ENCODE data around the gene CBX8. TPM values are rescaled to one million over a fixed set of nuclear protein-coding genes. Genes with fewer than 3 reads are reported as not detected.
A peak's percentile ranks its signal among the peaks of the same experiment; 100 is the strongest.

CBX8 gene
- total and polyA plus RNA-seq, 2 experiments from 2014 or later, result 6.5 to 8.6 TPM

- H3K27ac ChIP-seq, result peak overlapping the region; percentile 99
- H3K79me2 ChIP-seq, result peaks cover 43% of the 10 kb centered on the region
- DNase-seq (ENCODE audit: low spot score), result no peak
- H4K20me1 ChIP-seq (ENCODE audit: insufficient read depth, poor library complexity, severe bottlenecking), result peaks cover 54% of the 10 kb centered on the region
- TF ChIP-seq EZH2 (IDR thresholded peaks at IDR 0.05; ENCODE audit: borderline replicate concordance) (no peak), EZH2phosphoT487 (IDR thresholded peaks at IDR 0.05; ENCODE audit: low read depth, severe bottlenecking, unreplicated experiment) (no peak)
- TF ChIP-seq, protein P1, sequence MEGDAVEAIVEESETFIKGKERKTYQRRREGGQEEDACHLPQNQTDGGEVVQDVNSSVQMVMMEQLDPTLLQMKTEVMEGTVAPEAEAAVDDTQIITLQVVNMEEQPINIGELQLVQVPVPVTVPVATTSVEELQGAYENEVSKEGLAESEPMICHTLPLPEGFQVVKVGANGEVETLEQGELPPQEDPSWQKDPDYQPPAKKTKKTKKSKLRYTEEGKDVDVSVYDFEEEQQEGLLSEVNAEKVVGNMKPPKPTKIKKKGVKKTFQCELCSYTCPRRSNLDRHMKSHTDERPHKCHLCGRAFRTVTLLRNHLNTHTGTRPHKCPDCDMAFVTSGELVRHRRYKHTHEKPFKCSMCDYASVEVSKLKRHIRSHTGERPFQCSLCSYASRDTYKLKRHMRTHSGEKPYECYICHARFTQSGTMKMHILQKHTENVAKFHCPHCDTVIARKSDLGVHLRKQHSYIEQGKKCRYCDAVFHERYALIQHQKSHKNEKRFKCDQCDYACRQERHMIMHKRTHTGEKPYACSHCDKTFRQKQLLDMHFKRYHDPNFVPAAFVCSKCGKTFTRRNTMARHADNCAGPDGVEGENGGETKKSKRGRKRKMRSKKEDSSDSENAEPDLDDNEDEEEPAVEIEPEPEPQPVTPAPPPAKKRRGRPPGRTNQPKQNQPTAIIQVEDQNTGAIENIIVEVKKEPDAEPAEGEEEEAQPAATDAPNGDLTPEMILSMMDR (IDR thresholded peaks at IDR 0.05; ENCODE audit: poor library complexity), result no peak
- 3% methylated on average over 25 of the region's 30 CpGs for WGBS (ENCODE audit: low lambda C conversion rate, missing lambda C conversion rate)
- peak overlapping the region; percentile 97 for H3K4me2 ChIP-seq
- H3K27me3 ChIP-seq, result peaks cover 33% of the 10 kb centered on the region
- peaks cover 57% of the 10 kb centered on the region for H3K4me1 ChIP-seq (ENCODE audit: insufficient read depth)
- peak overlapping the region; percentile 1 for H2AFZ ChIP-seq
- H3K36me3 ChIP-seq (replicated peaks; ENCODE audit: insufficient read depth, low read depth), result no peaks in the 10 kb centered on the region
- peak overlapping the region; percentile 85 for H3K4me3 ChIP-seq
- no peaks in the 10 kb centered on the region for H3K9me3 ChIP-seq (ENCODE audit: low read depth)
- H3K9me2 ChIP-seq (replicated peaks; ENCODE audit: insufficient read depth), result no peaks in the 10 kb centered on the region
Observed at GRCh38 chr17:79837888-79838521, 41.1 kb upstream of the CBX8 start.

DNA sequence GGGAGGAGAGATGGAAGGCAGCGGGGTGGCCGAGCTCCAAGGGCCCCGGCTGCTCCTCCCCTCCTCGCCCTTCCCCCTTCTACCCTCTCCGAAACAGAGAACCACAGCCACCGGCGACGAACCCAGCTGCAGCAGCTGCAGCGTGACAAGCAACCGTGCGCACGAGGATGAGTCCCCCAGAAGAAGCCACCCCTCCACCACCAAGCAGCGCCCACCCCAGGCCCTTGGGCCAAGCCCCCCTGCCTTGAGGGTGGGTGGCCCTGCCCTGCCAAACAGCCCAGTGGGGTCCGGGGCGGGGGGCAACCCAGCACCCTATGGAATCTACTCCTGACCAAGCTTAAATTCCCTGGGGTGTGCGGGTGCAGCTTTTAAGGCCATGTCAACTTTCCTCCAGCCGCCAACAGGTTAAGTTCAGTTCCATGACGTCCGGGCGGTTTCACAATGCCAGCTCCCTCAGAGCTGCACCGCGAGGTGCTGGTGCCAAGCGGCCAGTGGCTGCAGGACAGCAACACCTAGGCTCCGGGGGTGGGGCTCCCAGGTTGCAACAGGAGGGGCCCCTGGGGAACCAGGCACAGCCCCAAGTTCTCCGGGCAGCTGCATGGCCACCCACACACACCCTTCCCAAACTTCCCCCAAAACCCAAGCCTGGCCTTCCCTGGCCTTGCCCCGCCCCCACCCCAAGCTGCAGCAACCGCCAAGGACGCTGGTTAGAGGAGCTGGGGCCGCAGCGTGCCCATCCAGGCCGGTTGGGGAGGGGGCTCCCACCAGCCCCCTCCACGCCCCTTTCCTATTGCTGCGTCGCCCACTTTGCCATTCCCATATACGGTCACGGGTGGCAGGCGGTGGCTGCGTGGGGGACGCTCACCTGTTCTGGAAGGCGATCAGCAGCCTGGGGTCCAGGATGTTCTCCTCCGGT lies 40.4 kb upstream of the CBX8 start:
- peaks cover 62% of the 10 kb centered on the region for H4K20me1 ChIP-seq (ENCODE audit: insufficient read depth, poor library complexity, severe bottlenecking)
- H3K79me2 ChIP-seq, result peaks cover 43% of the 10 kb centered on the region
- H2AFZ ChIP-seq, result no peak overlapping the region
- TF ChIP-seq EZH2phosphoT487 (IDR thresholded peaks at IDR 0.05; ENCODE audit: low read depth, severe bottlenecking, unreplicated experiment), result no peak
- no peak for TF ChIP-seq EZH2 (IDR thresholded peaks at IDR 0.05; ENCODE audit: borderline replicate concordance)
- TF ChIP-seq, protein P1 (IDR thresholded peaks at IDR 0.05; ENCODE audit: poor library complexity), result no peak
- H3K9me3 ChIP-seq (ENCODE audit: low read depth), result no peaks in the 10 kb centered on the region
- no peaks in the 10 kb centered on the region for H3K9me2 ChIP-seq (replicated peaks; ENCODE audit: insufficient read depth)
- WGBS (ENCODE audit: low lambda C conversion rate, missing lambda C conversion rate), result 15% methylated on average over 29 of the region's 41 CpGs
- no peaks in the 10 kb centered on the region for H3K36me3 ChIP-seq (replicated peaks; ENCODE audit: insufficient read depth, low read depth)
- H3K27me3 ChIP-seq, result peaks cover 25% of the 10 kb centered on the region
- peaks cover 57% of the 10 kb centered on the region for H3K4me1 ChIP-seq (ENCODE audit: insufficient read depth)
- DNase-seq (ENCODE audit: low spot score), result peak; percentile 89
- peak overlapping the region; percentile 97 for H3K4me2 ChIP-seq
- peak overlapping the region; percentile 85 for H3K4me3 ChIP-seq
- H3K27ac ChIP-seq, result peak overlapping the region; percentile 99

DNA sequence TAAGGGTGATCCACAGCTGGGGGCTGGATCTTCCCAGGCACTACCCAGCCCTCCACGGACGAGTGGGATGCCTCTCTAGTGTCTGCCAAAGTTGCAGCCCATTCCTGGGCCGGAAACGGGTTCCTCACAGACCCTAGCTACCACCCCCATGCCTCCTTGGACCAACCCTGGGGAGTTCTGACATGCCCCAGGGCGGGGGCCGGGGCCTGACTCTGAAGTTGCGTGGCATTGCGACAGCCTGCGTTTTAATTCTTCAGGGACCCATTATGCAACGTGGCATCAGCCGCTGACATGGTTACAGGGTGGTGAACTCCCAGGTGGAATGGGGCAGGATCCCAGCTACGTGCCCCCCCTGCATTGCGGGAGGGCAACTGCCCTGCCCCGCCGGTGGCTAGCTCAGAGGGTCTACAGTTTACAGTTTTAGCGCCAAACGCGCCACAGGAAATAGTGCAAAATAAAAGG lies 39.7 kb upstream of the CBX8 start:
- peaks cover 57% of the 10 kb centered on the region for H3K4me1 ChIP-seq (ENCODE audit: insufficient read depth)
- H3K27ac ChIP-seq, result peak overlapping the region; percentile 32
- no peaks in the 10 kb centered on the region for H3K9me2 ChIP-seq (replicated peaks; ENCODE audit: insufficient read depth)
- peaks cover 43% of the 10 kb centered on the region for H3K79me2 ChIP-seq
- peaks cover 18% of the 10 kb centered on the region for H3K27me3 ChIP-seq
- no peaks in the 10 kb centered on the region for H3K9me3 ChIP-seq (ENCODE audit: low read depth)
- H3K4me2 ChIP-seq, result peak overlapping the region; percentile 97
- peak; percentile 46 for DNase-seq (ENCODE audit: low spot score)
- H3K4me3 ChIP-seq, result peak overlapping the region; percentile 39
- WGBS (ENCODE audit: low lambda C conversion rate, missing lambda C conversion rate), result 20% methylated on average over 18 of the region's 18 CpGs
- TF ChIP-seq EZH2 (IDR thresholded peaks at IDR 0.05; ENCODE audit: borderline replicate concordance), result no peak
- TF ChIP-seq, protein P1 (IDR thresholded peaks at IDR 0.05; ENCODE audit: poor library complexity), result no peak
- no peak for TF ChIP-seq EZH2phosphoT487 (IDR thresholded peaks at IDR 0.05; ENCODE audit: low read depth, severe bottlenecking, unreplicated experiment)
- H3K36me3 ChIP-seq (replicated peaks; ENCODE audit: insufficient read depth, low read depth), result no peaks in the 10 kb centered on the region
- no peak overlapping the region for H2AFZ ChIP-seq
- peaks cover 66% of the 10 kb centered on the region for H4K20me1 ChIP-seq (ENCODE audit: insufficient read depth, poor library complexity, severe bottlenecking)
